H9 (cell line): ENCODE results near the gene CNIH2. TPM values are rescaled to one million over a fixed set of nuclear protein-coding genes. Genes with fewer than 3 reads are reported as not detected.
A peak's percentile ranks its signal among the peaks of the same experiment; 100 is the strongest.

ENCODE experiments used
- DNase-seq: peaks from one replicate; pipeline ENCODE4 v3.0.0-alpha.2; 2017
- H2AFZ ChIP-seq: one replicate; pipeline ENCODE4 v1.6.1; 2013; ENCODE audit warnings: mild to moderate bottlenecking, low read length, control low read depth, moderate library complexity
- H2AK5ac ChIP-seq: 2 replicates; pipeline ENCODE4 v1.6.1; 2013; ENCODE audit warnings: low read length, control low read depth, mixed read lengths; ENCODE audit not compliant: insufficient read length
- H2BK120ac ChIP-seq: one replicate; pipeline ENCODE4 v1.6.1; 2013; ENCODE audit warnings: low read depth, mild to moderate bottlenecking, low read length, control low read depth, inconsistent platforms; ENCODE audit not compliant: poor library complexity, severe bottlenecking
- H2BK12ac ChIP-seq: 2 replicates; pipeline ENCODE4 v1.6.1; 2013; ENCODE audit warnings: low read length, control low read depth, mixed read lengths, low read depth; ENCODE audit not compliant: insufficient read length
- H2BK15ac ChIP-seq: 2 replicates; pipeline ENCODE4 v1.6.1; 2013; ENCODE audit warnings: low read depth, low read length, control low read depth
- H2BK20ac ChIP-seq: one replicate; pipeline ENCODE4 v1.6.1; 2013; ENCODE audit warnings: low read depth, mild to moderate bottlenecking, low read length, control low read depth, inconsistent platforms; ENCODE audit not compliant: poor library complexity, severe bottlenecking
- H2BK5ac ChIP-seq: 2 replicates; pipeline ENCODE4 v1.6.1; 2013; ENCODE audit warnings: low read length, control low read depth, mixed read lengths; ENCODE audit not compliant: insufficient read length
- H3K14ac ChIP-seq: 2 replicates; pipeline ENCODE4 v1.6.1; 2013; ENCODE audit warnings: low read length, control low read depth; ENCODE audit not compliant: insufficient read depth
- H3K18ac ChIP-seq: 2 replicates; pipeline ENCODE4 v1.6.1; 2013; ENCODE audit warnings: low read depth, mild to moderate bottlenecking, mixed read lengths, low read length, control low read depth; ENCODE audit not compliant: insufficient read length
- H3K23ac ChIP-seq: 2 replicates; pipeline ENCODE4 v1.6.1; 2013; ENCODE audit warnings: low read length, control low read depth, mixed read lengths, low read depth; ENCODE audit not compliant: insufficient read length
- H3K23me2 ChIP-seq: 2 replicates; pipeline ENCODE4 v1.6.1; 2013; ENCODE audit warnings: low read depth, mild to moderate bottlenecking, mixed read lengths, low read length, control low read depth; ENCODE audit not compliant: insufficient read length, poor library complexity, severe bottlenecking
- H3K27ac ChIP-seq: 2 replicates; pipeline ENCODE4 v1.5.1; 2013; ENCODE audit warnings: low read length, control low read depth, mixed read lengths, low read depth; ENCODE audit not compliant: insufficient read length
- H3K27me3 ChIP-seq: 2 replicates; pipeline ENCODE4 v1.6.1; 2013; ENCODE audit warnings: low read length, control low read depth, inconsistent platforms; ENCODE audit not compliant: insufficient read depth
- H3K4ac ChIP-seq: 2 replicates; pipeline ENCODE4 v1.6.1; 2013; ENCODE audit warnings: low read depth, mild to moderate bottlenecking, control low read depth, inconsistent platforms, low read length, moderate library complexity
- H3K4me1 ChIP-seq: 2 replicates; pipeline ENCODE4 v1.6.1; 2013; ENCODE audit warnings: low read length, control low read depth, inconsistent platforms; ENCODE audit not compliant: insufficient read depth
- H3K4me2 ChIP-seq: 2 replicates; pipeline ENCODE4 v1.6.1; 2013; ENCODE audit warnings: low read length, control low read depth, mixed read lengths; ENCODE audit not compliant: insufficient read length, insufficient read depth
- H3K56ac ChIP-seq: 2 replicates; pipeline ENCODE4 v1.6.1; 2013; ENCODE audit warnings: low read depth, mild to moderate bottlenecking, mixed read lengths, low read length, control low read depth; ENCODE audit not compliant: insufficient read length
- H3K79me1 ChIP-seq: 2 replicates; pipeline ENCODE4 v1.6.1; 2013; ENCODE audit warnings: low read depth, mild to moderate bottlenecking, moderate library complexity, low read length, control low read depth, inconsistent platforms; ENCODE audit not compliant: insufficient read depth, poor library complexity, severe bottlenecking
- H3K79me2 ChIP-seq: 2 replicates; pipeline ENCODE4 v1.6.1; 2013; ENCODE audit warnings: low read length, control low read depth, inconsistent platforms; ENCODE audit not compliant: insufficient read depth
- H3K9ac ChIP-seq: 2 replicates; pipeline ENCODE4 v1.6.1; 2013; ENCODE audit warnings: low read length, control low read depth, mixed read lengths; ENCODE audit not compliant: insufficient read length; ENCODE audit errors: extremely low read depth
- H3K9me3 ChIP-seq: one replicate; pipeline ENCODE4 v1.6.1; 2013; ENCODE audit warnings: low read depth, low read length, inconsistent platforms; ENCODE audit not compliant: control insufficient read depth
- H3T11ph ChIP-seq: one replicate; pipeline ENCODE4 v1.6.1; 2013; ENCODE audit warnings: mild to moderate bottlenecking, low read length, control low read depth, inconsistent platforms
- H4K20me1 ChIP-seq: one replicate; pipeline ENCODE4 v1.6.1; 2013; ENCODE audit not compliant: control insufficient read depth, insufficient read length, insufficient read depth
- H4K5ac ChIP-seq: 2 replicates; pipeline ENCODE4 v1.6.1; 2013; ENCODE audit warnings: low read depth, mild to moderate bottlenecking, mixed read lengths, low read length, control low read depth; ENCODE audit not compliant: insufficient read length
- H4K8ac ChIP-seq: replicated peaks from 2 replicates; pipeline ENCODE4 v1.6.1; 2013; ENCODE audit warnings: low read length, control low read depth, mixed read lengths, low read depth; ENCODE audit not compliant: insufficient read length
- H4K91ac ChIP-seq: 2 replicates; pipeline ENCODE4 v1.6.1; 2013; ENCODE audit warnings: low read depth, mild to moderate bottlenecking, moderate library complexity, mixed read lengths, low read length, control low read depth; ENCODE audit not compliant: insufficient read length
- H3K27ac Mint-ChIP-seq, 3 experiments: 2 replicates in 2 of 3; 3 replicates in 1 of 3; pipeline ENCODE4 v1.8.0; 2020 to 2021; ENCODE audit warnings: mixed read lengths in 3 of 3, mild to moderate bottlenecking in 1 of 3, moderate library complexity in 1 of 3
- H3K27me3 Mint-ChIP-seq: 2 replicates; pipeline ENCODE4 v1.8.0; 2021; ENCODE audit warnings: low read depth, mild to moderate bottlenecking, moderate library complexity, mixed read lengths
- H3K36me3 Mint-ChIP-seq, 3 experiments: 2 replicates in 2 of 3; 3 replicates in 1 of 3; pipeline ENCODE4 v1.8.0; 2020 to 2021; ENCODE audit warnings: low read depth in 3 of 3, mixed read lengths in 3 of 3; ENCODE audit not compliant: insufficient read depth in 1 of 3
- H3K4me1 Mint-ChIP-seq, 2 experiments: 2 replicates each; pipeline ENCODE4 v1.8.0; 2020; ENCODE audit warnings: mixed read lengths in 2 of 2
- H3K4me3 Mint-ChIP-seq, 2 experiments: 2 replicates in 1 of 2; 3 replicates in 1 of 2; pipeline ENCODE4 v1.8.0; 2020 to 2021; ENCODE audit warnings: mild to moderate bottlenecking in 2 of 2, mixed read lengths in 2 of 2, moderate library complexity in 1 of 2
- H3K9me3 Mint-ChIP-seq, 2 experiments: 2 replicates in 1 of 2; 3 replicates in 1 of 2; pipeline ENCODE4 v1.8.0; 2020; ENCODE audit warnings: mild to moderate bottlenecking in 2 of 2, mixed read lengths in 2 of 2, moderate library complexity in 1 of 2
- WGBS: extraction: QIAGEN DNeasy Blood & Tissue Kit; methylation state at CpG from one replicate; pipeline ENCODE4 v1.1.7; 2013; ENCODE audit warnings: missing lambda C conversion rate, low lambda C conversion rate, mixed read lengths; ENCODE audit not compliant: insufficient read length; ENCODE audit errors: extremely low coverage; 5-methylcytosine and 5-hydroxymethylcytosine counted together
- total RNA-seq: library from RNA; stranded (reverse); gene quantifications from 2 replicates; pipeline ENCODE4 v1.2.1, GENCODE V29; 2021
- TF ChIP-seq, protein P1 (sequence below): fragments of 200-600 bp; sonication (generic); conservative IDR thresholded peaks from 3 replicates; pipeline ENCODE4 v1.8.0; 2021; ENCODE audit warnings: antibody characterized with exemption, mild to moderate bottlenecking

Gene CNIH2
- total RNA-seq, 1 experiment from 2014 or later = 12.0 TPM

DNA sequence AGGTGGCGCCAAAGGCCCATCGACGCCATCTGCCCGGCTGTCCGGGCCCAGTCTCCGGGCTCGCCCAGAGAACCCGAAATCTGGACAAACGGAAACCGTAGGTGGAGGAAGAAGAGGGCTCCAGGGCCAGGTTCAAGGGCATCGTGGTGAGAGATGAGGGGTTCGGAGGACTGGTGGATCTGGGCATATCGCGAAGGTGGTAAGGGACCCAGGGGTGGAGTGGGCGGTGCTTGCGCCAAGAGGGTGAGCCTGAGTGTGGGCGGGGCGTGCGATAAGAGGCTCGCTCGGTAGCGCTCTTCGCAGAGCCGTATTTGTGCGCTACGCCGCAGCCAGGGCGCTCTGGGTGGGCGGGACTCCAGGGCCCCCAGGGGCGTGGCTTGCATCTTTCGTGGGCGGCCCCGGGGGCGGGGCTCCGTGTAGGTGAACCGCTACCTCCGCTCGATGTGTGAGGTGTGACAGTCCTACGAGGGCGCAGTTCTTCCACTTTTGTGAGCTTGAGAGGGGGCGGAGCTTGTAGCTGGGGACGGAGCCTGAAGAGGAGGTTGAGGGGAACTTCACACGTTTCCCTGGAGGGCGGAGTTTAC is 34.1 kb downstream of the CNIH2 start:
- H3K9me3 Mint-ChIP-seq = no peaks in the 10 kb centered on the region; a peak in 1 of 5 replicates

More for the DNA sequence above, 34.1 kb downstream of the CNIH2 start:
- Histone ChIP-seq H4K5ac (no peak overlapping the region), H3K18ac (peak overlapping the region; percentile 11), H3K27ac (no peak overlapping the region), H3K23ac (no peak overlapping the region), H2BK15ac (no peak overlapping the region), H4K20me1 (no peaks in the 10 kb centered on the region), H3T11ph (no peak overlapping the region), H4K8ac (no peak overlapping the region), H2BK20ac (no peak overlapping the region), H2BK12ac (no peak overlapping the region), H3K56ac (no peak overlapping the region), H3K23me2 (peaks cover 12% of the 10 kb centered on the region), H3K27me3 (no peaks in the 10 kb centered on the region), H3K79me1 (no peaks in the 10 kb centered on the region), H3K4me2 (peak overlapping the region; percentile 48), H3K9me3 (no peaks in the 10 kb centered on the region), H4K91ac (no peak overlapping the region), H2AK5ac (no peak overlapping the region), H2AFZ (no peak overlapping the region), H3K79me2 (no peaks in the 10 kb centered on the region), H2BK120ac (no peak overlapping the region), H2BK5ac (no peak overlapping the region), H3K4ac (no peak overlapping the region), H3K4me1 (no peaks in the 10 kb centered on the region), H3K9ac (no peak overlapping the region), H3K14ac (0 out of 2 replicates have a peak overlapping the region, but pooled peaks have one; percentile 55)
- DNase-seq = peak; percentile 92
- Mint-ChIP-seq H3K27me3 (peaks cover 24% of the 10 kb centered on the region), H3K4me3 (peak overlapping the region; percentile 78 to 86), H3K27ac (peak overlapping the region; percentile 91 to 99 (median 98)), H3K36me3 (no peaks in the 10 kb centered on the region; a peak in 1 of 7 replicates), H3K4me1 (peaks cover 10 to 20% of the 10 kb centered on the region in 2 experiments)
- WGBS = no CpG with 5 or more reads among the region's 44 CpGs
- TF ChIP-seq, protein P1, sequence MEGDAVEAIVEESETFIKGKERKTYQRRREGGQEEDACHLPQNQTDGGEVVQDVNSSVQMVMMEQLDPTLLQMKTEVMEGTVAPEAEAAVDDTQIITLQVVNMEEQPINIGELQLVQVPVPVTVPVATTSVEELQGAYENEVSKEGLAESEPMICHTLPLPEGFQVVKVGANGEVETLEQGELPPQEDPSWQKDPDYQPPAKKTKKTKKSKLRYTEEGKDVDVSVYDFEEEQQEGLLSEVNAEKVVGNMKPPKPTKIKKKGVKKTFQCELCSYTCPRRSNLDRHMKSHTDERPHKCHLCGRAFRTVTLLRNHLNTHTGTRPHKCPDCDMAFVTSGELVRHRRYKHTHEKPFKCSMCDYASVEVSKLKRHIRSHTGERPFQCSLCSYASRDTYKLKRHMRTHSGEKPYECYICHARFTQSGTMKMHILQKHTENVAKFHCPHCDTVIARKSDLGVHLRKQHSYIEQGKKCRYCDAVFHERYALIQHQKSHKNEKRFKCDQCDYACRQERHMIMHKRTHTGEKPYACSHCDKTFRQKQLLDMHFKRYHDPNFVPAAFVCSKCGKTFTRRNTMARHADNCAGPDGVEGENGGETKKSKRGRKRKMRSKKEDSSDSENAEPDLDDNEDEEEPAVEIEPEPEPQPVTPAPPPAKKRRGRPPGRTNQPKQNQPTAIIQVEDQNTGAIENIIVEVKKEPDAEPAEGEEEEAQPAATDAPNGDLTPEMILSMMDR = peak; percentile 95
